DMS53 treated with DMSO at 0.1 percent for 48 hours (cell line): ENCODE results near the gene ALK.
A peak's percentile ranks its signal among the peaks of the same experiment; 100 is the strongest.

Experiments
- DNase-seq: peaks from one replicate; lab custom pipeline; 2025; ENCODE audit not compliant: unreplicated experiment; lab: John Stamatoyannopoulos, UW

ALK gene

GRCh38 chr2:29921560-29921915, at the start of gene ALK:
Gene ALK, minus strand, starts transcription at chr2:29921586. Its CDS starts 927 bp downstream, at chr2:29920659.
- peak; percentile 74 for DNase-seq

GRCh38 chr2:29966266-29966665, 44.9 kb upstream of the ALK start:
- no peak for DNase-seq

DNA sequence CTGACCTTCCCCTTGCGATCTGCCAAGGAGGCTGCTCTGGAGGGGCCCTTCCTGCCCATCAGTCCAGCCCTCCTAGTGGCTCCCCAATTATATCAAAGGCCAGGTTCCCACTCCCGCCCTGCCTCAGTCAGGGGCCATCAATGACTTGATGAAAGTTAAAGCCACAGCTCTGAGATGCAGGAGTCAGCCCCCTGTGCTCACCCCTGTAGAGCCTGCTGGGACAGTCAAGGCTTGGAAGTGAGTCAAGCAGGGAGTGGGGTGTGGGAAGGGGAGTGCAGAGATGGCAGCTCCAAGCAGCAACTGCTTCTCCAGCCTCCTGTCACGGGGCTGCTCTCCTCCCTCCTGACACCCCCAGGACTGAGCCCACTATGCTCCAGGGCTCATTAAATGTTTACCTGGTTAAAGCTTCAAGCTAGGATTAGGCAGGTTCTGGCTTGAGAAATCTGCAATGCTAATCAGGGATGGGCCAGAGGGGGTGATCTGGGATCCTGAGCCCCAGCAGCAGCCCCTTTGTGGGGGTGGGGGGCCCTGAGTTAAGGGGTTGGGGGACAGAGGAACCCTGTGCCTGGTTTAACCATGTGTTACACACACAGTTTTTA, 42.7 kb upstream of the ALK start:
- no peak for DNase-seq

DNA sequence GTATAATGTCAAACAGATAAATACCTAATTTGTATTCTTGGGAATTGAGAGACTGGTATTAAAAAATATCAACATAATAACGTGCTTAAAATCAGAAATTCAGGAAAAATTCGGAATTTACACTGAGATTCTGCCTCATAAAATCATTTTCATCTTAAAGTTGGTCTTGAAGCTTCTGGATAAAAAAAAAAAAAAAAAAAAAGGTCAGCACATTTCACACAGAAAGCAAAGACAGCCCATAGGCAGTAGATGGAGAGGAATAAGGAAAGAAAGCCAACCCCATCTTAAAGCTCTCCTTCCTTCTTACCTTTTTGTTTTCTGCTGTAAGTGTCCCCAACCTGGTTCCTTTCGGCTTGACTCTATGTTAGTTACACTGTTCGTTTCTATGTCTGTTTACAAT, 41.5 kb upstream of the ALK start:
- no peak for DNase-seq

- no peak for DNase-seq
These were observed 32.9 kb upstream of the ALK start for GRCh38 chr2:29954316-29954715.

- no peak for DNase-seq
These were observed 31.6 kb upstream of the ALK start for GRCh38 chr2:29952973-29953372.

- DNase-seq: no peak
These were observed 30.2 kb upstream of the ALK start for GRCh38 chr2:29951576-29951975.

GRCh38 chr2:29950481-29950880, 29.1 kb upstream of the ALK start:
- no peak for DNase-seq

- DNase-seq: no peak
These were observed 27.7 kb upstream of the ALK start for GRCh38 chr2:29949042-29949441.

DNA sequence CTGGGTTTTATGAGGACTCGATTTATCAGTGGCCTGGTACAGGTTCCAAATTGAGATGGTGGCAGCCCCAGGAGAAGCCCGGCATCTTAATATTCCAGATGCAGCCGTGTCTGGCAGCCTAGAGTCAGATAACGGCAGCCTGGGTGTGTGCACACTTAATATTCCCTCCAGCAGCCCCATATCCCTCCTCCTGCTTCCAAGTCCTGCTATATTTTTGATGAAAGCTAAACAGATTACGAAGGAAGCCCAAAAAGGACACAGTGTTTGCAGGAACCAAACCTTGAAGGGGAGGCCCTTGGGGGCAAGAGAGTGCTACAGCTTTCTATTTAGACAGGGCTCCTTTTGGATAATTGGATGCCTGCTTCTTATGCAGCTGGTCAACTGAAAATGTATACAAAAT, 25.1 kb upstream of the ALK start:
- DNase-seq: no peak

- DNase-seq: no peak
These were observed 21.3 kb upstream of the ALK start for GRCh38 chr2:29942711-29943110.

- no peak for DNase-seq
These were observed 19.3 kb upstream of the ALK start for GRCh38 chr2:29940706-29941105.

DNA sequence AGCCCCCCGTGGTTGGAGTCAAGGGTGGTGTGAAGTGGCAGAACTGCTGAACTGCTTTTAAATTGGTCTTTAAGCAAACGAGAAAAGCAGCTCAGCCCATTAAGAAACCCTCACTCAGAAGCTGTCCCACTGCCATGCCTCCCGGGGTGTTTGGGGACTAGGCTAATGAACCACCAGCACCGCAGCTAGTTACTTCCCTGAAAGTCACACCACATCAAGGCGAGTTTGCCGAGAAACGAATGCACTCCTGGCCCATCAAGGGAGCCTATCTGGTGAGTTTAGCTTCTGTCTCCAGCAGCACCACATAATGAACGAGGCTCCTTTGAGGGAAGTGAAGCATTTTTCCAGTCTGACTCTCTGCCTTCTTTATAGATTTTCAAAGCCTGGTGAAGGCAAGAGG, 14.6 kb upstream of the ALK start:
- no peak for DNase-seq

DNA sequence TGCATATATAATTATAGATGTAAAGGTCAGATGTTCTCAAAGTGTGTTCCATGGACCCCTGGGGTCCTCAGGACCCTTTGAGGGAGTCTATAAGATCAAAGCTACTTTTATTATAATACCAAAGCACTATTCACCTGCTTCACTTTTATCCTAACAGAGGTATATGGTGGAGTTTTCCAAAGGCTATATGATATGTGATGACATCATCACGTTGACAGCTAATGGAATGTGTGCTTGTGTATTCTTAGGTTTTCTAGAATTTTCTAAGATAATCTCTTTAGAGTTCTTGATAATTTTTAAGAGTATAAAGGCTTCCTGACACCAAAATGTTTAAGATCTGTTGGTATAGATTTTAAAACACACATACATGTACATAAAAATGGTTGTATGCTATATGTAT, 10.4 kb upstream of the ALK start:
- no peak for DNase-seq

GRCh38 chr2:29923110-29923721, 1.8 kb upstream of the ALK start:
- peak; percentile 33 for DNase-seq

GRCh38 chr2:29922605-29923004, 1.2 kb upstream of the ALK start:
- no peak for DNase-seq

- peak; percentile 15 for DNase-seq
These were observed 491 bp downstream of the ALK start for GRCh38 chr2:29920631-29921559.

GRCh38 chr2:29920130-29920577, 1.2 kb downstream of the ALK start:
- DNase-seq: no peak

DNA sequence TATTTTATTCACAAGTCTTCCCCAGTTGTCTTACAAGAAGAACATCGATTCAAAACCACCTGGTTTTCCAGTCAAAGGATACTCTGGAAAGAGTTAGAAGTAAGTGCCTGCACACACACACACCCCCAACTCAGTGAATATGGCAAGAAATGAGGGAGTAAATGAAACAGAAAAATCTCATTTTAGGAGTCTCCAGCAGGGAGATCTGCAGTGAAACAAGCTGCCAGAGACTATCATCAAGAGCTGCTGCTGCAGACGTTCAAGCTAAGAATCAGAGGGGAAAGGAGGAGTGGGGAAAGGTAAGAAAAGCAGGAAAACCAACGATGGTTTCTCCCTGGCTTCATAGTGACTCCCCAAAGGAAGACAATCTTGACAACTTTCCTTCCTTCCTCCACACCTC, 2.4 kb downstream of the ALK start:
- DNase-seq: no peak

- DNase-seq: no peak
These were observed 3.6 kb downstream of the ALK start for GRCh38 chr2:29917781-29918180.

DNA sequence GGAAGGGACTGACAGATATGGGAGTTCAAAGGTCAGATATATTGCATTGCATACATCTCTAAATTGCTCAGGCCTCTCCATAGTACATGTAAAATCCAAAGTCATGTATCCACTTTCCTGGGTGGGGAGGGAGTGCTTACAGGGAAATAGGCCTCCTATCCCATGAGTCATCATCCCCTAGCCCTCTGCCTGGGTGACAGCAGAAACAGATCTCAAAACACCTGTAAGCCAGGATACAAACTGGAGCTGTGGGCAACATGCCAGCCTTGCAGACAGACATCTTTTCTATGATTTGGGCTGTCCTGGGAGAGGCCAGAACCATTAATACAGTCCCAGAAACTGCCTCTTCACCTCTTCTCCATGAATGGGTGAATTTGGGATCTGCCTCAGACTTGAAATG, 4.8 kb downstream of the ALK start:
- peak; percentile 18 for DNase-seq

DNA sequence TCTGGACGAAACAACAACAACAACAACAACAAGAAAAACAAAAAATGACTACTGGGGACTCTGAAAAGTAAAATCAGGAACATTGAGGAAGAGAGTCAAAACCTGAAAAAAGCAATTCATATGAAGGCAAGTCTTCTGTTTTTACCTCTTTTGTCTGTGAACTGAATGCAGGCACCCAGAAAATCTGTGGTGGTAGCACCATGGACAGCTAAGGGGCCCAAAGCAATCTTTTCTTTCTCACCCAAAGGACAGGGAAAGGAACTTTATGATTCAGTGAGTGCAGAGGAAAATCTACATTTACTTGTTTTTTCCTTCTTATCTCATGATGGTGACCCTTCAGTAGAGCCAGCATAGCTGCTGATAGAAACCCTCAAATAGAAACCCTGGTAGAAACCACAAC, 10.4 kb downstream of the ALK start:
- no peak for DNase-seq
